HFF-Myc (cell line): ENCODE data around the gene NDE1.

ENCODE experiments used
- DNase-seq: peaks from one replicate; pipeline ENCODE4 v3.0.0-alpha.2; 2011; ENCODE audit warnings: low read depth; ENCODE audit errors: extremely low read depth
- H3K4me3 ChIP-seq: replicated peaks from 2 replicates; pipeline ENCODE4 v1.5.1; 2011; ENCODE audit warnings: low read depth, mild to moderate bottlenecking, control low read depth, low read length
- CTCF ChIP-seq: IDR thresholded peaks from 2 replicates; pipeline ENCODE4 v1.5.1; 2012; ENCODE audit warnings: mild to moderate bottlenecking, low read depth, low read length, control low read depth; ENCODE audit errors: missing control alignments

NDE1 gene

GRCh38 chr16:15613676-15614075, 36.4 kb upstream of the NDE1 start:
- no peak for DNase-seq
- no peak for TF ChIP-seq CTCF
- H3K4me3 ChIP-seq: no peak overlapping the region

- no peak for DNase-seq
- H3K4me3 ChIP-seq: no peak overlapping the region
- TF ChIP-seq CTCF: no peak
Measured at GRCh38 chr16:15616012-15616411, 34.0 kb upstream of the NDE1 start.

- no peak for DNase-seq
- no peak overlapping the region for H3K4me3 ChIP-seq
- no peak for TF ChIP-seq CTCF
Measured at GRCh38 chr16:15616475-15617165, 33.4 kb upstream of the NDE1 start.

GRCh38 chr16:15617901-15618300, 32.1 kb upstream of the NDE1 start:
- no peak for DNase-seq
- no peak overlapping the region for H3K4me3 ChIP-seq
- TF ChIP-seq CTCF: no peak

GRCh38 chr16:15618392-15618791, 31.7 kb upstream of the NDE1 start:
- H3K4me3 ChIP-seq: no peak overlapping the region
- TF ChIP-seq CTCF: no peak
- no peak for DNase-seq

- no peak for DNase-seq
- H3K4me3 ChIP-seq: no peak overlapping the region
- TF ChIP-seq CTCF: no peak
Measured at GRCh38 chr16:15620611-15621195, 29.3 kb upstream of the NDE1 start.

GRCh38 chr16:15621456-15621855, 28.6 kb upstream of the NDE1 start:
- TF ChIP-seq CTCF: no peak
- DNase-seq: no peak
- no peak overlapping the region for H3K4me3 ChIP-seq
